Smooth muscle cell (in vitro differentiated cells): ENCODE data around the gene ZNF407. TPM values are rescaled to one million over a fixed set of nuclear protein-coding genes. Genes with fewer than 3 reads are reported as not detected.

Source experiments
- DNase-seq: peaks from one replicate; lab custom pipeline; 2025; ENCODE audit not compliant: unreplicated experiment; lab: John Stamatoyannopoulos, UW
- H2AFZ ChIP-seq: fragments of 200-600 bp; sonication (generic); 2 replicates; pipeline ENCODE4 v1.6.0; 2016; ENCODE audit warnings: antibody characterized with exemption, low read depth, mild to moderate bottlenecking
- H3F3A ChIP-seq: fragments of 200-600 bp; sonication (generic); 2 replicates; pipeline ENCODE4 v1.6.0; 2017; ENCODE audit warnings: antibody characterized with exemption, low read depth
- H3K27ac ChIP-seq: fragments of 200-600 bp; sonication (generic); 2 replicates; pipeline ENCODE4 v1.5.1; 2016; ENCODE audit warnings: low read depth, mild to moderate bottlenecking
- H3K27me3 ChIP-seq: fragments of 200-600 bp; sonication (generic); 2 replicates; pipeline ENCODE4 v1.6.1; 2016; ENCODE audit warnings: low read depth, mild to moderate bottlenecking
- H3K36me3 ChIP-seq: fragments of 200-600 bp; sonication (generic); 2 replicates; pipeline ENCODE4 v1.5.1; 2016; ENCODE audit warnings: low read depth
- H3K4me1 ChIP-seq: fragments of 200-600 bp; sonication (generic); 2 replicates; pipeline ENCODE4 v1.5.1; 2016; ENCODE audit warnings: low read depth
- H3K4me2 ChIP-seq: fragments of 200-600 bp; sonication (generic); 2 replicates; pipeline ENCODE4 v1.6.0; 2016; ENCODE audit warnings: mild to moderate bottlenecking
- H3K4me3 ChIP-seq: fragments of 200-600 bp; sonication (generic); 2 replicates; pipeline ENCODE4 v1.5.1; 2016; ENCODE audit warnings: mild to moderate bottlenecking
- H3K79me2 ChIP-seq: fragments of 200-600 bp; sonication (generic); 2 replicates; pipeline ENCODE4 v1.6.0; 2016; ENCODE audit warnings: low read depth, mild to moderate bottlenecking
- H3K9ac ChIP-seq: fragments of 200-600 bp; sonication (generic); 2 replicates; pipeline ENCODE4 v1.6.0; 2016; ENCODE audit warnings: low read depth
- H3K9me3 ChIP-seq: fragments of 200-600 bp; sonication (generic); replicated peaks from 2 replicates; pipeline ENCODE4 v1.5.1; 2016; ENCODE audit warnings: low read depth
- H4K20me1 ChIP-seq: fragments of 200-600 bp; sonication (generic); 2 replicates; pipeline ENCODE4 v1.6.0; 2016; ENCODE audit warnings: low read depth
- WGBS: methylation state at CpG from one replicate; pipeline ENCODE4 v1.1.7; 2016; ENCODE audit warnings: low lambda C conversion rate; 5-methylcytosine and 5-hydroxymethylcytosine counted together
- polyA plus RNA-seq: library from polyadenylated mRNA; unstranded; fragments of >200 nt; fragmentation: Nextera tagmentation; extraction: Ambion mirVana; gene quantifications from 2 replicates; pipeline ENCODE4 v1.2.1, GENCODE V29; 2016
- total RNA-seq: library from RNA; depleted of rRNA; stranded (reverse); fragments of >200 nt; gene quantifications from 2 replicates; pipeline ENCODE4 v1.2.3, GENCODE V29; 2014
- TF ChIP-seq, protein P1 (sequence below): fragments of 200-600 bp; sonication (generic); IDR thresholded peaks from 2 replicates; pipeline ENCODE4 v1.5.1; 2017; ENCODE audit warnings: borderline replicate concordance, mild to moderate bottlenecking, antibody characterized with exemption; ENCODE audit not compliant: insufficient read depth, poor library complexity, severe bottlenecking

The ZNF407 gene
- total and polyA plus RNA-seq, 2 experiments from 2014 or later: 4.5 to 11.5 TPM

DNA sequence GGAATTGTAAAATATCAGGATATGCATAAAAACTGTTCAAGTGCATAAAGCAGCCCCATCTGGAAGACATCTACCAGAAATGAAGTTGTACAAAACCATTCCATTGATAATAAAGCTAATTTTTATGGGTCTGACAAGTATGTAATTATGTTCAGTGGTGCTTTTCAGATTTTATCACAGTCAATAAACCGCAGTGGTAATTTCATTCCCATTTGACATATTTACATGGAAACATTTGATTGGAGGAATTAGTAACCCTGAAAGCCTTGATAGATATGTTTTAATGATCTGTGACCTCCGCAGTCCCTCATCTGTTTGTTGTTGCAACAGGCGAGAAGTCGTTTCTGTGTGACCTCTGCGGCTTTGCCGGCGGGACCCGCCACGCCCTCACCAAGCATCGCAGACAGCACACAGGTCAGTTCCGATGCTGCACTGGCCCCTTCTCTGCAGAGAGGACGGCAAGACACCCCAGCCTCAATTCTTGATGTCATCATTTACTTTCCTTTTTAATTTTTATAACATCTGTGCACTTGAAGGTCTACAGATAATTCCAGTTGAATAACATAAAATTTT, 283.1 kb downstream of the ZNF407 start:
- H3F3A ChIP-seq: no peaks in the 10 kb centered on the region
- no peaks in the 10 kb centered on the region for H3K27me3 ChIP-seq
- H3K79me2 ChIP-seq: no peaks in the 10 kb centered on the region
- 83% methylated on average over 12 of the region's 12 CpGs for WGBS
- H3K4me2 ChIP-seq: no peak overlapping the region
- H3K4me3 ChIP-seq: no peak overlapping the region
- H3K9me3 ChIP-seq: no peaks in the 10 kb centered on the region
- DNase-seq: no peak
- TF ChIP-seq, protein P1, sequence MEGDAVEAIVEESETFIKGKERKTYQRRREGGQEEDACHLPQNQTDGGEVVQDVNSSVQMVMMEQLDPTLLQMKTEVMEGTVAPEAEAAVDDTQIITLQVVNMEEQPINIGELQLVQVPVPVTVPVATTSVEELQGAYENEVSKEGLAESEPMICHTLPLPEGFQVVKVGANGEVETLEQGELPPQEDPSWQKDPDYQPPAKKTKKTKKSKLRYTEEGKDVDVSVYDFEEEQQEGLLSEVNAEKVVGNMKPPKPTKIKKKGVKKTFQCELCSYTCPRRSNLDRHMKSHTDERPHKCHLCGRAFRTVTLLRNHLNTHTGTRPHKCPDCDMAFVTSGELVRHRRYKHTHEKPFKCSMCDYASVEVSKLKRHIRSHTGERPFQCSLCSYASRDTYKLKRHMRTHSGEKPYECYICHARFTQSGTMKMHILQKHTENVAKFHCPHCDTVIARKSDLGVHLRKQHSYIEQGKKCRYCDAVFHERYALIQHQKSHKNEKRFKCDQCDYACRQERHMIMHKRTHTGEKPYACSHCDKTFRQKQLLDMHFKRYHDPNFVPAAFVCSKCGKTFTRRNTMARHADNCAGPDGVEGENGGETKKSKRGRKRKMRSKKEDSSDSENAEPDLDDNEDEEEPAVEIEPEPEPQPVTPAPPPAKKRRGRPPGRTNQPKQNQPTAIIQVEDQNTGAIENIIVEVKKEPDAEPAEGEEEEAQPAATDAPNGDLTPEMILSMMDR: no peak
- no peak overlapping the region for H3K9ac ChIP-seq
- no peaks in the 10 kb centered on the region for H3K4me1 ChIP-seq
- no peaks in the 10 kb centered on the region for H4K20me1 ChIP-seq
- no peak overlapping the region for H3K27ac ChIP-seq
- H2AFZ ChIP-seq: no peak overlapping the region
- H3K36me3 ChIP-seq: peaks cover 7% of the 10 kb centered on the region

DNA sequence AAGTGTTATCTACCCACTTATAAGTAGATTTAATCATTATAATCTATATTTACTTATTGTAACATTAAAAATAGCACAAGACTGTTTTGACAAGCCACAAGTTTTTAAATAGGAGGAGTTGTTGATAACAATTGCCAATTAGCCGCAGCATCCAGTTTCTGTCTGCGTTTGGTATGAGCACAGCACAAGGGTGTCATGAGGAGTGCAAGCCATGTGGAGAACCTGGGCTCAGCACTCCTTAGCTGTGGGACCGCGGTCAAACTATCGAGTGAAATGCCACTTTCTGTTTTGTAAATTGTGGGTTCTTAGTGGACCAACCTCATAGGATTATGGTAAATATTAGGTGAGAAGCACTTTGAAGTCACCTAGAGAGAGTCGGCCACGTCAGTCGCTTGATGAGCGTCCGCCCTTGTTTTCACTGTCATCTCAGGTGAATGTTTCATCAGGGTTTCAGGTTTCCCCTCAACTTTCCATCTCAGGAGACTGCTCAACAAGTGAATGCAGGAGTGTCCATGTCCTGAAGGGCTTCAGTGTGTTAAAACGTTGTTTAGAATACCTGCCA, 294.5 kb downstream of the ZNF407 start:
- Histone ChIP-seq H3K36me3 (peaks cover 3% of the 10 kb centered on the region), H3K9ac (no peak overlapping the region), H3K4me3 (no peak overlapping the region), H3K27ac (no peak overlapping the region), H3K4me2 (no peak overlapping the region), H3F3A (no peaks in the 10 kb centered on the region), H3K79me2 (no peaks in the 10 kb centered on the region), H2AFZ (no peak overlapping the region), H4K20me1 (no peaks in the 10 kb centered on the region), H3K4me1 (no peaks in the 10 kb centered on the region), H3K9me3 (no peaks in the 10 kb centered on the region), H3K27me3 (no peaks in the 10 kb centered on the region)
- DNase-seq: no peak
- 88% methylated on average over 11 of the region's 11 CpGs for WGBS
- TF ChIP-seq, protein P1: no peak

DNA sequence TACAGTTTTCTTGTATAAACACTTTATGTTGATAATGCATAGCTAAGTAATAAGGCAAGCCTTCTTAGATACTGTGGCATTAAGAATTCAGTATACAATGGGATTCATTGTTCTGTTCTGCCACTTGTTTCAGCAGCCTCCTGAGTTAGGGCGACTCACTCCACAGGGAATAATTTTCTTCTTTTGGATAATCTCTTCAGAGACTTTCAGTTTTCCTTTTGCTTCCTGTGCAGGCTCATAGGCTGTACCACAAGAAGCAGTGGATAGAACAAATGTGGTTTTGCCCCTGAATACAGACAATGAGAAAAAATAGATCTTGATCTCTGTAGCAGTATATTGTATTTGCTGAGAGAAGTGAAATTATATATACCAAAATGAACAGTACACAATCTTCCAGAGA, 298.0 kb downstream of the ZNF407 start:
- no peak overlapping the region for H3K4me3 ChIP-seq
- no peaks in the 10 kb centered on the region for H3K27me3 ChIP-seq
- no peak for DNase-seq
- no peak overlapping the region for H2AFZ ChIP-seq
- H3F3A ChIP-seq: no peaks in the 10 kb centered on the region
- no peaks in the 10 kb centered on the region for H3K79me2 ChIP-seq
- H3K9ac ChIP-seq: no peak overlapping the region
- WGBS: 61% methylated on average over 1 of the region's 1 CpG
- H3K9me3 ChIP-seq: no peaks in the 10 kb centered on the region
- H3K4me2 ChIP-seq: no peak overlapping the region
- no peaks in the 10 kb centered on the region for H3K4me1 ChIP-seq
- H3K27ac ChIP-seq: no peak overlapping the region
- TF ChIP-seq, protein P1: no peak
- H4K20me1 ChIP-seq: no peaks in the 10 kb centered on the region
- H3K36me3 ChIP-seq: no peaks in the 10 kb centered on the region
